ENCODE data around the gene PUM1.

DNA sequence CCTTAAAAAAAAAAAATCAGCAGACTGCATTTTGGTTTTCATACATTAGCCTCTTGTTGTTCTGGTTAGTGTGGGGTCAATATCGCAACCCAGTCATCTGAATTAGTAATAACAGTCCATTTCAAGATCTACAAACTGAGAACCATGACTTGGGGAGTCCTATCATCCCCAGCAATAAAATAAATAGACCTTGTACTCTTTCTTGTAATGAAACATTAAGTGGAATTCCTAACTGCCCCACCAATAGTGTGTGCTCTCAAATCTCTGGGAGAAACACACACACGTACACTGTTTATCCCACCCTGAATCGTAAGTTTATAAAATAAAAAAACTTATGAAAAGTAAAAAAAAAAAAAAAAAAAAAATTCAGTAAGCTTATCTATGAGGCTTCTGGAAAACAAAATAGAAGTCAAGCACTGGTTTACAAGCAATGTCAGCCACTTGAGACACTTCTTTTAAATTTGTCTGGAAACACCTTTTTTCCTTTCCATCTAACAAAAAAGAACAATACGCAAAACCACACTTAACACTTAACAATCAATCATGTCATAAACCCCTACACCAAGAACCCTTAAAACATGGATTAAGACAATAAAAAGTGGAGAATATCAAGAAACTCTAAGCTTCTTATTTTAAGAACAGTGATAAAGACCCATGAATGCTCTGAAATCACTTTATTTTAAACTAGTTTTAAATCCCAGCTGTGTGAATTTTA lies 53.1 kb downstream of the PUM1 start:
- TF ChIP-seq CTCF (conservative IDR thresholded peaks at IDR 0.05; ENCODE audit: low read depth, low read length) (no peak), NFE2L2 (IDR thresholded peaks at IDR 0.05; ENCODE audit: low read depth, low read length) (no peak), SMC3 (IDR thresholded peaks at IDR 0.05; ENCODE audit: low read depth, low read length) (no peak), RCOR1 (IDR thresholded peaks at IDR 0.05; ENCODE audit: insufficient replicate concordance, low read length) (no peak), POLR2A (IDR thresholded peaks at IDR 0.05; ENCODE audit: low read depth, low read length) (no peak), FOS (IDR thresholded peaks at IDR 0.05; ENCODE audit: low read depth, low read length) (no peak), BHLHE40 (IDR thresholded peaks at IDR 0.05; ENCODE audit: low read depth, low read length) (no peak), RAD21 (IDR thresholded peaks at IDR 0.05; ENCODE audit: low read length) (no peak), MAZ (IDR thresholded peaks at IDR 0.05; ENCODE audit: borderline replicate concordance, low read depth, low read length) (no peak), RFX5 (IDR thresholded peaks at IDR 0.05; ENCODE audit: low read depth, low read length) (no peak)

Data from IMR-90 (cell line).